ENCODE measurements around the gene TMEM30B.

The TMEM30B gene

DNA sequence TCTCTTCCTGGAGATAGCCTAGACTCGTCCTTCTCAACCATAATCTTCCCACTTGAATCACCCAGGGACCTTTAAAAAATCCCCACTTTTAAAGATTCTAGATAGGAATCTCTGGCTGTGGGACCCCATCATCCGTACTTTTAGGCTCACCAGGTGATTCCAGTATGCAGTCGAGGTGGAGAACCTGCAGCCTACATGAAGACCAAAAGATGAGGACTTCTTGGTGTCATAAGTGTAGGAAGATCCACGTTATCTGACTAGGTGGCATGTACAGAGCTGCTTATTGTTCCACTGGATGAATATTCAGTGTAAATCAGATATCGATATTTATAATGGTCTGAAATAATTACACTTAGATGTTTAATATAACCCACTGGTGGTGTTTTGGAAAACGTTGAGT is 42.8 kb upstream of the TMEM30B start (continued):
- TF ChIP-seq ZFP69B (tag by site-specific recombination; IDR thresholded peaks at IDR 0.05) = no peak
- no peak for TF ChIP-seq ZNF555 (tag by site-specific recombination; conservative IDR thresholded peaks at IDR 0.05)
- TF ChIP-seq ZNF514 (tag by site-specific recombination; IDR thresholded peaks at IDR 0.05) = no peak
- TF ChIP-seq ZNF791 (tag by site-specific recombination; IDR thresholded peaks at IDR 0.05) = no peak
- no peak for TF ChIP-seq EGR2 (tag by site-specific recombination; IDR thresholded peaks at IDR 0.05; ENCODE audit: low read depth)
- TF ChIP-seq ZNF202 (tag by site-specific recombination; IDR thresholded peaks at IDR 0.05; ENCODE audit: borderline replicate concordance) = no peak
- no peak for TF ChIP-seq ZNF449 (tag by site-specific recombination; IDR thresholded peaks at IDR 0.05)
- no peak for TF ChIP-seq ZBTB26 (tag by site-specific recombination; optimal IDR thresholded peaks at IDR 0.05)
- TF ChIP-seq, protein P1, sequence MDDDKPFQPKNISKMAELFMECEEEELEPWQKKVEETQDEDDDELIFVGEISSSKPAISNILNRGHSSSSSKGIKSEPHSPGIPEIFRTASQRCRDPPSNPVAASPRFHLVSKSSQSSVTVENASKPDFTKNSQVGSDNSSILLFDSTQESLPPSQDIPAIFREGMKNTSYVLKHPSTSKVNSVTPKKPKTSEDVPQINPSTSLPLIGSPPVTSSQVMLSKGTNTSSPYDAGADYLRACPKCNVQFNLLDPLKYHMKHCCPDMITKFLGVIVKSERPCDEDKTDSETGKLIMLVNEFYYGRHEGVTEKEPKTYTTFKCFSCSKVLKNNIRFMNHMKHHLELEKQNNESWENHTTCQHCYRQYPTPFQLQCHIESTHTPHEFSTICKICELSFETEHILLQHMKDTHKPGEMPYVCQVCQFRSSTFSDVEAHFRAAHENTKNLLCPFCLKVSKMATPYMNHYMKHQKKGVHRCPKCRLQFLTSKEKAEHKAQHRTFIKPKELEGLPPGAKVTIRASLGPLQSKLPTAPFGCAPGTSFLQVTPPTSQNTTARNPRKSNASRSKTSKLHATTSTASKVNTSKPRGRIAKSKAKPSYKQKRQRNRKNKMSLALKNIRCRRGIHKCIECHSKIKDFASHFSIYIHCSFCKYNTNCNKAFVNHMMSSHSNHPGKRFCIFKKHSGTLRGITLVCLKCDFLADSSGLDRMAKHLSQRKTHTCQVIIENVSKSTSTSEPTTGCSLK (tag by site-specific recombination; IDR thresholded peaks at IDR 0.05) = no peak

- ChIA-PET POLR2A (no interaction called here), CTCF (interaction anchor here (0.6 to 0.7 kb wide), 2 partner anchors 413 to 678 kb away, joined by 3 read pairs; no protein-coding TSS in a partner anchor)
- peak overlapping the region; percentile 56; the same call in 1 of the 2 replicates for H3K27ac ChIP-seq (ENCODE audit: extremely low read depth, low read depth, low read length)
- no peaks in the 10 kb centered on the region for H3K36me3 ChIP-seq (ENCODE audit: control insufficient read depth in 2 of 2, insufficient read depth in 1 of 2, low read length in 2 of 2)
- no peaks in the 10 kb centered on the region for H3K9me3 ChIP-seq (ENCODE audit: control insufficient read depth, insufficient read depth, low read depth, low read length)
- H3K4me1 ChIP-seq (ENCODE audit: control insufficient read depth, insufficient read depth, low read length) = no peaks in the 10 kb centered on the region
- H3K4me3 ChIP-seq (ENCODE audit: low read depth, low read length) = peak overlapping the region; percentile 54
- TF ChIP-seq ZNF571 (tag by site-specific recombination; IDR thresholded peaks at IDR 0.05) (no peak), ZNF133 (tag by site-specific recombination; IDR thresholded peaks at IDR 0.05) (no peak), ZNF10 (tag by site-specific recombination; IDR thresholded peaks at IDR 0.05) (0 out of 2 replicates have a peak, but pooled peaks have one; percentile 11), MYNN (tag by site-specific recombination; IDR thresholded peaks at IDR 0.05; ENCODE audit: borderline replicate concordance) (no peak), ZNF561 (tag by site-specific recombination; IDR thresholded peaks at IDR 0.05; ENCODE audit: borderline replicate concordance) (peak; percentile 16; the same call in 1 of the 2 replicates), ZNF776 (tag by site-specific recombination; IDR thresholded peaks at IDR 0.05; ENCODE audit: borderline replicate concordance) (no peak), KLF7 (tag by site-specific recombination; IDR thresholded peaks at IDR 0.05; ENCODE audit: borderline replicate concordance) (no peak), ZBTB1 (tag by site-specific recombination; IDR thresholded peaks at IDR 0.05) (no peak), HOXD13 (CRISPR knock-in tag; IDR thresholded peaks at IDR 0.05; ENCODE audit: borderline replicate concordance) (no peak), ZIC2 (tag by site-specific recombination; IDR thresholded peaks at IDR 0.05) (peak; percentile 58), ZNF174 (tag by site-specific recombination; IDR thresholded peaks at IDR 0.05) (no peak), BCL11A (tag by site-specific recombination; IDR thresholded peaks at IDR 0.05; ENCODE audit: low read depth) (no peak), ZBTB8A (tag by site-specific recombination; IDR thresholded peaks at IDR 0.05) (no peak), ZNF600 (tag by site-specific recombination; IDR thresholded peaks at IDR 0.05) (peak; percentile 56; the same call in 1 of the 2 replicates), ZNF629 (tag by site-specific recombination; IDR thresholded peaks at IDR 0.05) (0 out of 2 replicates have a peak, but pooled peaks have one; percentile 24), TRIM28 (IDR thresholded peaks at IDR 0.05; ENCODE audit: borderline replicate concordance, low read length) (0 out of 2 replicates have a peak, but pooled peaks have one; percentile 35), ZNF24 (tag by site-specific recombination; IDR thresholded peaks at IDR 0.05) (0 out of 2 replicates have a peak, but pooled peaks have one; percentile 36), KLF8 (tag by site-specific recombination; IDR thresholded peaks at IDR 0.05) (0 out of 2 replicates have a peak, but pooled peaks have one; percentile 20), ZFP69B (tag by site-specific recombination; IDR thresholded peaks at IDR 0.05) (0 out of 2 replicates have a peak, but pooled peaks have one; percentile 8)
- TF ChIP-seq, protein P2, sequence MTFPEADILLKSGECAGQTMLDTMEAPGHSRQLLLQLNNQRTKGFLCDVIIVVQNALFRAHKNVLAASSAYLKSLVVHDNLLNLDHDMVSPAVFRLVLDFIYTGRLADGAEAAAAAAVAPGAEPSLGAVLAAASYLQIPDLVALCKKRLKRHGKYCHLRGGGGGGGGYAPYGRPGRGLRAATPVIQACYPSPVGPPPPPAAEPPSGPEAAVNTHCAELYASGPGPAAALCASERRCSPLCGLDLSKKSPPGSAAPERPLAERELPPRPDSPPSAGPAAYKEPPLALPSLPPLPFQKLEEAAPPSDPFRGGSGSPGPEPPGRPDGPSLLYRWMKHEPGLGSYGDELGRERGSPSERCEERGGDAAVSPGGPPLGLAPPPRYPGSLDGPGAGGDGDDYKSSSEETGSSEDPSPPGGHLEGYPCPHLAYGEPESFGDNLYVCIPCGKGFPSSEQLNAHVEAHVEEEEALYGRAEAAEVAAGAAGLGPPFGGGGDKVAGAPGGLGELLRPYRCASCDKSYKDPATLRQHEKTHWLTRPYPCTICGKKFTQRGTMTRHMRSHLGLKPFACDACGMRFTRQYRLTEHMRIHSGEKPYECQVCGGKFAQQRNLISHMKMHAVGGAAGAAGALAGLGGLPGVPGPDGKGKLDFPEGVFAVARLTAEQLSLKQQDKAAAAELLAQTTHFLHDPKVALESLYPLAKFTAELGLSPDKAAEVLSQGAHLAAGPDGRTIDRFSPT (tag by site-specific recombination; IDR thresholded peaks at IDR 0.05) = no peak
These were observed 41.7 kb upstream of the TMEM30B start for GRCh38 chr14:61322799-61323290.
